Liver (tissue), 9 donors: ENCODE measurements around the gene PGAM5. TPM values are rescaled to one million over a fixed set of nuclear protein-coding genes. Genes with fewer than 3 reads are reported as not detected.

Experiments
- DNase-seq: peaks from one replicate; pipeline ENCODE4 v3.0.0-alpha.2; 2017; ENCODE audit warnings: low spot score
- H3K27ac ChIP-seq, 2 donors: one replicate each; pipeline ENCODE4 v1.7.0; 2013; ENCODE audit warnings: inconsistent platforms in 2 of 2, low read length in 2 of 2, control low read depth in 1 of 2, low read depth in 1 of 2, mild to moderate bottlenecking in 1 of 2
- H3K27me3 ChIP-seq, 4 donors: one replicate each; pipeline versions ENCODE4 v1.6.1 to v1.7.0; 2013; ENCODE audit warnings: low read length in 3 of 4, inconsistent platforms in 1 of 4, mild to moderate bottlenecking in 1 of 4, moderate library complexity in 1 of 4; ENCODE audit not compliant: control insufficient read depth in 4 of 4, insufficient read depth in 4 of 4
- H3K36me3 ChIP-seq, 4 donors: one replicate each; pipeline versions ENCODE4 v1.6.1 to v1.7.0; 2013; ENCODE audit warnings: low read length in 3 of 4, mild to moderate bottlenecking in 3 of 4, low read depth in 1 of 4, moderate library complexity in 1 of 4; ENCODE audit not compliant: control insufficient read depth in 4 of 4, insufficient read depth in 3 of 4
- H3K4me1 ChIP-seq, 4 donors: one replicate each; pipeline versions ENCODE4 v1.6.1 to v1.7.0; 2013; ENCODE audit warnings: low read length in 3 of 4, mild to moderate bottlenecking in 3 of 4, moderate library complexity in 1 of 4; ENCODE audit not compliant: control insufficient read depth in 4 of 4, insufficient read depth in 4 of 4
- H3K4me3 ChIP-seq, 3 donors: one replicate each; pipeline versions ENCODE4 v1.6.1 to v1.7.0; 2013; ENCODE audit warnings: low read length in 3 of 3, control low read depth in 1 of 3, low read depth in 1 of 3, mild to moderate bottlenecking in 1 of 3
- H3K9ac ChIP-seq, 2 donors: one replicate each; pipeline ENCODE4 v1.7.0; 2013; ENCODE audit warnings: low read length in 2 of 2, mild to moderate bottlenecking in 2 of 2, moderate library complexity in 2 of 2, control low read depth in 1 of 2, low read depth in 1 of 2
- H3K9me3 ChIP-seq, 4 donors: one replicate each; pipeline versions ENCODE4 v1.6.1 to v1.7.0; 2013; ENCODE audit warnings: low read length in 3 of 4; ENCODE audit not compliant: control insufficient read depth in 4 of 4
- ATF3 ChIP-seq: IDR thresholded peaks from 2 replicates; pipeline ENCODE4 v1.6.1; 2016; ENCODE audit warnings: antibody characterized with exemption
- CTCF ChIP-seq: fragments of 150-350 bp; IDR thresholded peaks from 2 replicates; pipeline ENCODE4 v1.5.1; 2017; ENCODE audit warnings: improper control_type of control experiment, low read depth, low read length; ENCODE audit not compliant: missing input control
- EGR1 ChIP-seq, 2 donors: IDR thresholded peaks; 2 replicates each; pipeline ENCODE4 v1.6.1; 2016 to 2018; ENCODE audit warnings: antibody characterized with exemption in 2 of 2, low read depth in 2 of 2
- FOXA1 ChIP-seq: IDR thresholded peaks from 2 replicates; pipeline ENCODE4 v1.6.1; 2016; ENCODE audit warnings: antibody characterized with exemption
- FOXA2 ChIP-seq: IDR thresholded peaks from 2 replicates; pipeline ENCODE4 v1.6.1; 2016; ENCODE audit warnings: antibody characterized with exemption
- HNF4A ChIP-seq, 2 donors: conservative IDR thresholded peaks; 2 replicates each; pipeline ENCODE4 v1.6.1; 2016; ENCODE audit warnings: antibody characterized with exemption in 2 of 2, mild to moderate bottlenecking in 2 of 2
- HNF4G ChIP-seq: IDR thresholded peaks from 2 replicates; pipeline ENCODE4 v1.6.1; 2016; ENCODE audit warnings: antibody characterized with exemption
- JUND ChIP-seq, 2 donors: IDR thresholded peaks; 2 replicates each; pipeline ENCODE4 v1.6.1; 2016; ENCODE audit warnings: antibody characterized with exemption in 2 of 2
- MAX ChIP-seq: IDR thresholded peaks from 2 replicates; pipeline ENCODE4 v1.6.1; 2016; ENCODE audit warnings: antibody characterized with exemption
- REST ChIP-seq: IDR thresholded peaks from 2 replicates; pipeline ENCODE4 v1.6.1; 2016; ENCODE audit warnings: antibody characterized with exemption, mild to moderate bottlenecking
- RXRA ChIP-seq, 2 donors: IDR thresholded peaks; 2 replicates each; pipeline ENCODE4 v1.6.1; 2017 to 2018; ENCODE audit warnings: antibody characterized with exemption in 2 of 2, mild to moderate bottlenecking in 1 of 2
- TAF1 ChIP-seq: conservative IDR thresholded peaks from 2 replicates; pipeline ENCODE4 v1.6.1; 2016; ENCODE audit warnings: antibody characterized with exemption, mild to moderate bottlenecking
- ZBTB33 ChIP-seq: IDR thresholded peaks from 2 replicates; pipeline ENCODE4 v1.6.1; 2016; ENCODE audit warnings: antibody characterized with exemption
- WGBS: extraction: QIAGEN DNeasy Blood & Tissue Kit; methylation state at CpG from one replicate; pipeline ENCODE4 v1.1.7; 2013; 5-methylcytosine and 5-hydroxymethylcytosine counted together
- polyA plus RNA-seq, 2 donors: library from polyadenylated mRNA; stranded (reverse) in 1 of 2; unstranded in 1 of 2; fragments of 200-250 nt in 1 of 2; fragments of >200 nt in 1 of 2; fragmentation: Nextera tagmentation in 1 of 2; extraction: Ambion mirVana in 1 of 2; gene quantifications; one replicate each; pipeline versions ENCODE4 v1.2.1 to v1.2.3, GENCODE V29; 2013 to 2015
- total RNA-seq, 2 donors: library from RNA; depleted of rRNA; stranded (reverse); fragments of >200 nt; gene quantifications; one replicate each; pipeline ENCODE4 v1.2.3, GENCODE V29; 2014
- donor health status: healthy.
- donor health status: healthy.
- donor health status: healthy.
- donor health status: healthy.
- donor health status: healthy.

Gene PGAM5
- total and polyA plus RNA-seq, 4 donors: 6.3 to 34.0 (median 22.2) TPM

- TF ChIP-seq CTCF (no peak), TAF1 (no peak), EGR1 (IDR thresholded peaks at IDR 0.05; ENCODE audit: low read depth in 2 of 2) (no peak), RXRA (IDR thresholded peaks at IDR 0.05) (no peak), REST (no peak), HNF4A (conservative IDR thresholded peaks at IDR 0.05) (no peak), FOXA2 (no peak), HNF4G (no peak), MAX (no peak), FOXA1 (no peak), ATF3 (no peak), JUND (IDR thresholded peaks at IDR 0.05) (no peak)
- H3K4me1 ChIP-seq: peaks cover 7 to 22% (median 18%) of the 10 kb centered on the region in 4 donors
- H3K4me3 ChIP-seq: no peak overlapping the region
- H3K27me3 ChIP-seq: no peaks in the 10 kb centered on the region
- no peak overlapping the region for H3K27ac ChIP-seq
- H3K9me3 ChIP-seq: no peaks in the 10 kb centered on the region
- no peak for DNase-seq
- 92% methylated on average over 17 of the region's 17 CpGs for WGBS
- H3K36me3 ChIP-seq: peaks cover 14 to 52% (median 25%) of the 10 kb centered on the region in 4 donors
- no peak overlapping the region for H3K9ac ChIP-seq
Measured at GRCh38 chr12:132669166-132669879, 41.3 kb upstream of the PGAM5 start.

- Histone ChIP-seq H3K4me3 (no peak overlapping the region), H3K9me3 (no peaks in the 10 kb centered on the region), H3K9ac (no peak overlapping the region), H3K4me1 (peaks cover 9 to 23% (median 19%) of the 10 kb centered on the region in 4 donors), H3K27me3 (no peaks in the 10 kb centered on the region), H3K36me3 (peaks cover 13 to 50% (median 29%) of the 10 kb centered on the region in 4 donors), H3K27ac (peak overlapping the region; percentile 55 to 82)
- 87% methylated on average over 16 of the region's 16 CpGs for WGBS
- no peak for TF ChIP-seq ZBTB33
- DNase-seq: no peak
Measured at GRCh38 chr12:132672116-132672515, 38.5 kb upstream of the PGAM5 start.
